ENCODE data around the gene TGM5.
"Not testable (repeated sequence)": the region's sequence is repeated elsewhere in the genome, so short reads cannot be mapped to it uniquely, and the experiment has no call there.

Gene TGM5

DNA sequence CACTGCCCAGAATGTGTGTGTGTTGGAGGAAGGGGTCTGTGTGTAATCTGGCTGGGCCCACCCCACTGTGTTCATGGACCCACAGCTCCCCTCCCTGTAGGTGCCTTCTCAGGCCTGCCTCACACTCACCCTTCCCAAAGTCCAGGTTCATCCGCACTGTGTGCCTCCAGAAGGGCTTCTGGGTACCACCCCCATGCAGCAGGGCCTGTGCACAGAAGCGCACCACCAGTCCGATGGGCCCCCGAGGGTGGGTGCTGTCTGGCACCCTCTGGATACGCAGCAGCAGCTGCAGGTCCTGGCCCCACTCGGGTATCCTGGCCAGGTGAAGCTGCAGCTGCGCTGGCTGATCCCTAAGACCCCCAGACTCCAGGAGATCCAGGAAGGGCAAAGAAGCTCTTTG, 12.8 kb upstream of the TGM5 start:
- Mint-ChIP-seq H3K4me3 (no peak overlapping the region), H3K27me3 (no peaks in the 10 kb centered on the region), H3K36me3 (no peaks in the 10 kb centered on the region), H3K27ac (no peak overlapping the region), H3K9me3 (no peaks in the 10 kb centered on the region), H3K4me1 (no peaks in the 10 kb centered on the region)

DNA sequence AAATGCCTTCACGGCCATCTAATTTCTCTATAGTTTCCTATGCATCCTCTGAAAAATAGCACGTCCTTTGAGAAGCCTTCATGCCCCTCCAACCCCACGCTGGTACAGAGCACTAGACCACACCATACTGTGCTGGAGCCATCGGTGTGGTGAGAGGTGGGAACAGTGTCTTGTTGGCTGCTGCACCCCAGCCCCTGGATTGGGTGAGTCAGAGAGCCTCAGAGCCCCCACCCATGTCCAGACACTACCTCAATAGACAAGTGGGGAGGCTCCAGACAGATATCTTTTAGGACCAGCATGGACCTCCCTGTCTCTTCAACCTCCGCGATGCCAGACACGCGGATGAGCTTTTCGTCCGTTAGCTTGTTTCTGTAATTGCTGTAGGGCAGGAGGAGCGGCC, 12.1 kb upstream of the TGM5 start:
- no peak overlapping the region for H3K4me3 Mint-ChIP-seq
- H3K27me3 Mint-ChIP-seq, result no peaks in the 10 kb centered on the region
- H3K4me1 Mint-ChIP-seq, result no peaks in the 10 kb centered on the region
- no peaks in the 10 kb centered on the region for H3K36me3 Mint-ChIP-seq
- H3K27ac Mint-ChIP-seq, result no peak overlapping the region
- H3K9me3 Mint-ChIP-seq, result no peaks in the 10 kb centered on the region

DNA sequence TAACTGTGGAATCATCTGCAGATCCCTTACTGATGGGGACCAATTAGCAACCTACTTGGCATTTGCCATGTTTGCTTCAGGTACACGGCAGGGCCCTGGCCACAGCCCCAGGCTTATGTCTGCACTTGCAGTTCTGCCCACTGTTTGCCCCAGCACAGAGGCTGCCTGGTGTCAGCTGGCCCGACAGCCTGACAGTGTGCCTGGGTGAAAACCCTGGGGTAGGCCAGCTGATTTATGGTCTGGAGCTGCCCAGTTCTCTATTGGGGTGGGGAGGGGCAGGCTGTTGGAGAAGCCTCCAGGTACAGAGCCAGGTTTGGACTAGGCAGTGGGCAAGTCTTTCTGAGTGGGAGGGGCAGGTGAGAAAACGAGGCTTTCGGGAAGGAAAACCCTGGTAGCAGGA, 11.2 kb upstream of the TGM5 start:
- Mint-ChIP-seq H3K36me3 (no peaks in the 10 kb centered on the region), H3K9me3 (no peaks in the 10 kb centered on the region), H3K4me1 (no peaks in the 10 kb centered on the region), H3K4me3 (no peak overlapping the region), H3K27me3 (no peaks in the 10 kb centered on the region), H3K27ac (no peak overlapping the region)

DNA sequence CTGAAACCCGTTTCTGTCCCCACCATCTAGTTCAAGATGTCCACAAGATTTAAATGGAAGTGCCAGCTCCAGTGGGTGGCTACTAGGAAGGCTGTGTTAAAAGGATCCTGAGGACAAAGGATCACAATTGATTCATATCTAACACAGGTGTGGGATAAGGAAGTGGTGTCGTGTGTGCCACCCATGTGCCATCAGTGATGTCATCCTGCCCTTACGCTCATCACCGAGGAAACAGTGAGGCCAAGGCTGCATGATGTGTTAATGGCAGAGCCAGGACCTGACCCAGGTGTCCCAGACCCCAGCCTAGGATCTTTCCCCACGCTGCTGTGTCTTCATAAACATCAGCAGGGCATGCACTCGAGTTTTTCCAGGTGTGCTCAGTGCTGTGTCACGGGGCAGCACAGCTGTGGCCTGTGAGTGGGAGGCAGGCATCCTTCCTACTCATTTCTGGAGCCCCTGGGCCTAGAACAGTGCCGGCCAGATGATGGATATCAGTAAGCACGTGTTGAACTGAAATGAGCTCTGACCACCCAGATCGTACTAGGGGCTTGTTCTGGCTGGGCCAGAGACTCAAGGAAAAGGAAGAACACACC, 10.6 kb upstream of the TGM5 start:
- H3K4me1 Mint-ChIP-seq, result no peaks in the 10 kb centered on the region
- no peaks in the 10 kb centered on the region for H3K9me3 Mint-ChIP-seq
- no peaks in the 10 kb centered on the region for H3K36me3 Mint-ChIP-seq
- H3K27ac Mint-ChIP-seq, result no peak overlapping the region
- no peak overlapping the region for H3K4me3 Mint-ChIP-seq
- H3K27me3 Mint-ChIP-seq, result no peaks in the 10 kb centered on the region

DNA sequence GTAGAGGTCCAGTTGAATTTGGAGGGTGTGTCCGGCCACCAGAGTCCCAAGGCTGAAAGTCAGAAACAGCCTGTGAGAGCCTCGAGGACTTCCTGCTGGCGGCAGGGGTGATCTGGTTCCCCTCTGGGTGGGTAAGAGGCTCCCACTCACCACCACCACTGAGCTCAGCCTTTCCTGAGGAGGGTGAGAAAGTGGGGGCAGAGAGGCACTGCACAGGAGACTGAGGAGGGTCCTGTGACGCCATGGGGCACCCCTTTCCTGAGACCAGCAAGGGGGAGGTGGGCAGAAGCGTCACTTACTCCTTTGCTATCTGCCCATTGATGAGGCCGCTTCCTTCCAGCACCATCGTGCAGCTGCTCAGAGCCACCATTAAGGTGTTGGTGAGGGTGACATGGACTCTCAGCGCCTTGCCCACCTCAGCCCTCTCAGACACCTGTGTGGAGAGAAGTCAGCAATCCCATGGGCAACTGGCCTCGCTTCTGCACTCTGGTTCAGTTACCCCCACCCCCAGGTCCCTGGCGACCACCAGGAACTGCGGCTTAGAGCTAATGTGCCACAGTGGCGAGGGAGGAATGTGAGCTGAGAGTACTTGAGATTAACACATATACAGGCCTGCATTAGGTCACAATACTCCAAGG, 10.0 kb upstream of the TGM5 start:
- Mint-ChIP-seq H3K9me3 (no peaks in the 10 kb centered on the region), H3K27ac (no peak overlapping the region), H3K27me3 (no peaks in the 10 kb centered on the region), H3K4me3 (no peak overlapping the region), H3K4me1 (no peaks in the 10 kb centered on the region), H3K36me3 (no peaks in the 10 kb centered on the region)

DNA sequence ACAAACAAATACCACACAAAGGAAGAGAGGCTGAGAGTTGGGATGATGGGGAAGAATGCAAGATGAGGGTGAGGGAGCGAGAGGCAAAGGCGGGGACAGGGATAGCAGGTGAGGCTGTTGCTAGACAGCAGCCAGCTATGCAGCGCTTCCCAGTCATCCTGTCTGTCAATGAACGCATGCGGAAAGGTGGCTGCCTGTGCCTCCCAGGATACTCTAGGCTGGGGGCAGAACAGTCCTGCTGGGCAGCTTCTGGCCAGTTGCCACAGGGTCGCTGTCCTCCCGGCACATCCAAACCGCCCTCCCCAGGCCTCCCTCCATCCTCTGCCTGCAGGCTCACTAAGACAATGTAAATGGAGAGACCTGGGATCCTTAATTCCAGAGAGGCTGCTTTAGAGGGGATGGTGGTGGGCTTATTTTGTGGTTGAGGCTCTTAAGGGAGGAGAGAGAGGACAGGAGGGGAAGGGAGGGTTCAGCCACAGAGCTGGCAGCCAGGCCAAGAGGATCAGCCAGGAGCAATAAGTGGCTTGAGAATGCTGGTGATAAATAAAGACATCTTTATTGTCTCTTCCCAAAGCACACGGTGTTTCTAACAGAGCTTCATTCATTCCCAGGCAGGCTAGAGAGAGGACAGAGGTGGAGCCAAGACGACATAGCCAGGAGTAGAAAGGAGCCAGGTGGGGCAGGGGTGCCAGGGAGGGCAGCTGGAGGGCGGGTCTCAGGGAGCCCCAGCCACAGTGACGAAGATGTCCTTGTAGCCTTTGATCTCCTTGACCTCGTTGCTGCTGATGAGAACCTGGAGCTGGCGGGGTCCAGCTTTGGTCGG, 9.2 kb upstream of the TGM5 start:
- Mint-ChIP-seq H3K4me3 (no peak overlapping the region), H3K27ac (no peak overlapping the region), H3K4me1 (no peaks in the 10 kb centered on the region), H3K9me3 (no peaks in the 10 kb centered on the region), H3K36me3 (no peaks in the 10 kb centered on the region), H3K27me3 (no peaks in the 10 kb centered on the region)

DNA sequence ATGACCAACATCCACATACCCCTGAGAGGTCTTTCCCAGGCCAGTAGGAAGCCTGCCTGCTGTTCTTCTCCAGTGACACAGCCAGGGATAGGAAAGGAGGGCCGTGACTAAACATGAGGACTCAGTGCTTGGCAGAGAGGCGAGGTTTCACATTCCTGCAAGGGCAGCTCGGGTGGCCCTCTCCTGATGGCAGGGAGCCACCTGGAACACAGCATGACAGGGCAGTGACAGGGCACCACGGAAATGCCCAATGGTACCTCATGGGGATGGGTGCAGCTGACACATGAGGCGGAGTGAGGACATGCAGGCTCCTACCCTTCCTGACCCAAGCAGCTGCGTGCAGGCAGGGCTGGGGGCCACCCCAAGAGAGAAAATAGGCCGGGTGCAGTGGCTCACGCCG, 7.4 kb upstream of the TGM5 start:
- no peaks in the 10 kb centered on the region for H3K27me3 Mint-ChIP-seq
- H3K4me3 Mint-ChIP-seq, result no peak overlapping the region
- no peaks in the 10 kb centered on the region for H3K36me3 Mint-ChIP-seq
- H3K4me1 Mint-ChIP-seq, result peaks cover 3% of the 10 kb centered on the region
- H3K27ac Mint-ChIP-seq, result no peak overlapping the region
- H3K9me3 Mint-ChIP-seq, result no peaks in the 10 kb centered on the region

DNA sequence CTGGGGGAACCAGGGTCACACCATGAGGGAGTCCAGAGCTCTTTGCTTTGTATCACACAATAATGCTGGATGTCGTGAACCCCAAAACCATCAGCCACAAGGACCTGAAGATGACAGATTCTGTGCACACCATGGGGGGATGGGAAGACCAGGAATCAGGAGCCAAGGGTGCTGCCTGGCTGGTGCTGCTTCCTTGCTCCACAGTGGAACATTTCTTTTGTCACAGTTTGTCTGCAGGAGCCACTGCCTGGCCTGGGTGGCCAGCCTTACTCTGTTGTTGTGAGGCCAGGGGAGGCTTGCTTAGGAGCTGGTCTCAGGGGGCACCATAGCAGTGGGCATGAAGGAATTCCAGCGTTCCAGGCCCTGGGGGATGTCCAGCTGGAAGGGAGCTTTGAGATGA, 6.5 kb upstream of the TGM5 start:
- no peaks in the 10 kb centered on the region for H3K9me3 Mint-ChIP-seq

DNA sequence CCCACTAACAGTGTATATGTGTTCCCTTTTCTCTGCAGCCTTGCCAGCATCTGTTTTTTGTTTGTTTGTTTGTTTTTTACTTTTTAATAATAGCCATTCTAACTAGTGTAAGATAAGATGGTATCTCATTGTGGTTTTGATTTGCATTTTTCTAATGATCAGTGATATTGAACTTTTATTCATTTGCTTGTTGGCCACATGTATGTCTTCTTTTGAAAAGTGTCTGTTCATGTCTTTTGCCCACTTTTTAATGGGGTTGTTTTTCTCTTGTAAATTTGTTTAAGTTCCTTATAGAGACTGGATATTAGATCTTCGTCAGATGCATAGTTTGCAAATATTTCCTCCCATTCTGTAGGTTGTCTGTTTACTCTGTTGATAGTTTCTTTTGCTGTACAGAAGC, 5.2 kb upstream of the TGM5 start:
- not testable (repeated sequence) for H3K27me3 Mint-ChIP-seq, H3K27ac Mint-ChIP-seq, H3K36me3 Mint-ChIP-seq, H3K9me3 Mint-ChIP-seq, H3K4me1 Mint-ChIP-seq, H3K4me3 Mint-ChIP-seq

More for the DNA sequence above, 6.5 kb upstream of the TGM5 start:
- Mint-ChIP-seq H3K27ac (peak overlapping the region; percentile 52), H3K4me1 (peaks cover 3% of the 10 kb centered on the region), H3K4me3 (no peak overlapping the region), H3K36me3 (no peaks in the 10 kb centered on the region), H3K27me3 (no peaks in the 10 kb centered on the region)

DNA sequence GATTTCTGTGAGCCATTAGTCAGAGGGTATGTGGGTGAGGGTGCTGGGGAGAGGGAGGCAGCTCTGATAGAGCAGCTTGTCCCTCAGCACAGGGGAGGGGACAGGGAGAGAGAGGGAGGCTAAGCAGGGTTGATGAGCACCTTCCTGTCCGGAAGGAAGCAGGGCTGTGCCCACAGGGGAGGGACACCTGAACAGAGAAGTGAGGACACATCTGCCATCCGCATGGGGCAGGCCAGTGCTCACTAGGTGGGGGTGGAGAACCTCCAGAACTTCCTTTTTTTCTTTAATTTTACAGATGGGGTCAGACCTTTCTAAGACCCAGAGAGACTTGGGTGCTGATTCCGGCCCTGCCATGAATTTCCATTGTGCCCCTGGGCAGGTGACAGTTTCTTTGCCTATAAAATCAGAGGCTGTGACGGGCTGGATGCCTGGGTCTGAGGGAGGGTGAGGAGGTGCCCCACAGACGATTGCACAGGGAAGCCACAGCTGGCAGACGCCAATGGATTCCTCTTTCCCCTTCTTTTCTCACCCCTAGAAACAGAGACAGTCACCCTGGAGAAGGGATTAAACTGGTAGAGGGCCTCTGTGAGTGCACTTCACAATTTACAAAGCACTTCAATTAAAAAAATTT, 4.1 kb upstream of the TGM5 start:
- Mint-ChIP-seq H3K4me1 (peaks cover 3% of the 10 kb centered on the region), H3K27ac (no peak overlapping the region), H3K36me3 (no peaks in the 10 kb centered on the region), H3K9me3 (no peaks in the 10 kb centered on the region), H3K4me3 (no peak overlapping the region), H3K27me3 (peaks cover 2% of the 10 kb centered on the region)

DNA sequence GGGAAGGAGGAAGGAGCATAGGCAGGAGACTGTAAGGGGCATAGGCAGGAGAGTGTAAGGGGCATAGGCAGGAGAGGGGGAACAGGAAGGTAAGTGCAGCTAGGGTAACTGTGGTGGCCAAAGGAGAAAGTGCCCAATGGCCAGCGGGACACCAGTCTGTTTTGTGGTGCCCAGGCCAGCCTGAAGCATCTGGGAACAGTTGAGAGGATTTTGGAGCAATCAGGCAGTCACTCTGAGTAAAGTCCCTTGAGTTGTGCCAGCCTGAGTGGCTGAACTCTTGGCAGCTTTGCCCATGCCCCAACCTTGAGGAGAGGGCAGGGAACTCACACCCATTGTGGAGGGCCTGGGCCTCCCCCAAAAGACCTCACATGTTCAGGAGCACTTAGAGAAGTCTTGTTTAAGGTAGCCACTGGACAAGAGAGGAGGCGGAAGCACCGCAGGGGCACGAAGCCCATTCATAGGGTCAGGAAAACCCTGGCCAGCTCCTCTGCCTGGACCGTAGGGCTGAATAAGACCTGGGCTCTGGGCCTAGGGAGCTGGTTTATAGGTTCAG, 3.5 kb upstream of the TGM5 start:
- peaks cover 2% of the 10 kb centered on the region for H3K27me3 Mint-ChIP-seq

DNA sequence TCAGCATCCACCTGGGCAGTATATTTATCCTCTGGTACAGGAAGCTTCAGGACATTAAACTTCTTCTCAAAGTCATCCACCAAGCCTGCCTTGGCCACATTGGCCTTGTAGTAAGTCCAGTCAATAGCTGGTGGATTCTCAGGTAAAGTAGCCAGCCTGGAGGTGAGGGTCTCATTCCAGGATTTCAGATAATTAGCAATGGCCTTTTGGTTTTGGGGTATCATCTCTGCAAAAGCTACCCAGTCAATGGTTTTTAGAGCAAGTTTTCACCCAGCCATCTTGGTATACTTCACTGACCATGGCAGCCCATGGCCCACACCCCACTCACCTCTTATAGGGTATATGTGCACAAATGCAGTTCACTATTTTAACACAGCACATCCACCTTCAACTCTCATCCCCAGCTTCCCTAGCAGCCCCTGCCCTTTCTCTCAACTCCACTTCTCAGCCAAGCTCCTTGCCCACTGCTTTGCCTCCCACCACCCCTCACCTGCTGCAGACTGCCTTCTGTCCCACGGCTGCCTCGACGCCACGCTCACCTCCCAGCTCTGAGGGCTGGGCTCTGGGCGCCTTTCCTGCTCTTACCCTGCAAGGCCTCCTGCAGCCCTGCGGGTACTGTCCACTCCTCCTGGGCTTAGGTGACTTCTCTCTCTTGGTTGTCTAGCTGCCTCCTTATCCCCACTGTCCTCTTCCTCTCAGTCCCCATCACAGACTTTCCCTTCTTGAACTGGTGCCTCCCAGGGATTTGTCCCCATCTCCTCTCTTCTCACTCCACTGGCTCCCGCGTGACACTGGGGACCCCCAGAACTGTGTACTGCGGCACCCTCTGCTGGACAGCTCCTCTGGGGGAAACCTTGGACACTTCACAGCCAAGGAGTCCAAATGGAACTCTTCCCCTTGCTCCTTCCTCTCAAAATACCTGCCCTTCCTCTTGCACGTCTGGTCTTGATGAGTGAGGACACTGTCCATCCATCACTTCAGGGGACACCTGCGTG, 1.7 kb upstream of the TGM5 start:
- Mint-ChIP-seq H3K27me3 (peaks cover 2% of the 10 kb centered on the region), H3K4me1 (peaks cover 3% of the 10 kb centered on the region), H3K36me3 (no peaks in the 10 kb centered on the region), H3K9me3 (no peaks in the 10 kb centered on the region), H3K4me3 (no peak overlapping the region), H3K27ac (no peak overlapping the region)

More for the DNA sequence above, 3.5 kb upstream of the TGM5 start:
- Mint-ChIP-seq H3K4me3 (no peak overlapping the region), H3K9me3 (no peaks in the 10 kb centered on the region), H3K36me3 (no peaks in the 10 kb centered on the region), H3K4me1 (peaks cover 3% of the 10 kb centered on the region), H3K27ac (no peak overlapping the region)

DNA sequence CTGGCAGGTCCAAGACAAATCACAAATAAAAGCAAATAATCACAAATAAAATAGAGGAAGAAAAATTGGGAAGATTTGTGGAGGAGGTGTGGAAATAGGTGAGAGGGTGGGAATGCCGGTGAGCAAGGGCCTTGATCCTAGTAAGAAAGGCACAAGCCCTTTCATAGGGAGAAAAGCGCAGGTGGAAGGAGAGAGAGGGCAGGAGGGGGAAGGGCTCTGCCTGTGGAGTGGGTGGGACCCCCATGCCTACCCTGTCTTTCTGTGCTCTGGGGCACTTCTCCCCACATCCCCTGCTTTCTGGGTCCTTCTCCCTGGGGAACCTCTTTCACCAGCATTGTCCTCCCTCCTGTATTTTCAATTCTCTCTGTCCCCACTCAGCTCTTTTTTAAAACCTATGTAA, 711 bp upstream of the TGM5 start:
- H3K9me3 Mint-ChIP-seq, result no peaks in the 10 kb centered on the region
- H3K27me3 Mint-ChIP-seq, result peaks cover 2% of the 10 kb centered on the region
- H3K27ac Mint-ChIP-seq, result no peak overlapping the region
- no peak overlapping the region for H3K4me3 Mint-ChIP-seq
- H3K4me1 Mint-ChIP-seq, result peaks cover 3% of the 10 kb centered on the region
- no peaks in the 10 kb centered on the region for H3K36me3 Mint-ChIP-seq

DNA sequence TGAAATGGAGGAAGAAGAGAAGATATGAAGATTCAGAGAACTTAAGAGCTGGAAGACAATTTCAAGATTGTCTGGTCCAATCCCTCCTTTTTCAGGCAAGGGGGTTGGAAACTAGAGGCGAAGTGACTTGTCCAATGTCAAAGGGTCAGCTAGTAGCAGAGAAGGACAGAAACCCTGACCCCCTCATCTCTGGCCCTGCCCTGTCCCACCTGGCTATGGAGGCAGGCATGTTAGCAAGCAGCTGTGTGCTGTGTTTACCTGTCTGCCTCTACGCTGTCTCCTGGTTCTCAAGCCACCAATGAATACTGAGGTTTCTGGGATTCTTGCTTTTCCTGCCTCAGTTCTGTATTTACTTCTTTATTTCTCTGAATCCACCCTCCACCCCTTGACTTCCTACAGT, 342 bp downstream of the TGM5 start:
- no peak overlapping the region for H3K4me3 Mint-ChIP-seq
- no peaks in the 10 kb centered on the region for H3K9me3 Mint-ChIP-seq
- H3K27ac Mint-ChIP-seq, result no peak overlapping the region
- H3K27me3 Mint-ChIP-seq, result peaks cover 2% of the 10 kb centered on the region
- peaks cover 3% of the 10 kb centered on the region for H3K4me1 Mint-ChIP-seq
- no peaks in the 10 kb centered on the region for H3K36me3 Mint-ChIP-seq
